Mesodermal cell (in vitro differentiated cells): Measurements from ENCODE around the gene ARCN1.
"Not testable (repeated sequence)": the region's sequence is repeated elsewhere in the genome, so short reads cannot be mapped to it uniquely, and the experiment has no call there.

ENCODE experiments used
- H3K27ac ChIP-seq: 2 replicates; pipeline ENCODE4 v1.7.0; 2013; ENCODE audit warnings: mild to moderate bottlenecking, low read depth, low read length, moderate library complexity; ENCODE audit not compliant: severe bottlenecking
- H3K36me3 ChIP-seq: 2 replicates; pipeline ENCODE4 v1.7.1; 2013; ENCODE audit warnings: mild to moderate bottlenecking, low read length, moderate library complexity; ENCODE audit not compliant: control insufficient read depth, insufficient read depth
- H3K4me1 ChIP-seq: one replicate; pipeline ENCODE4 v1.7.1; 2013; ENCODE audit warnings: mild to moderate bottlenecking, low read length; ENCODE audit not compliant: insufficient read depth, control insufficient read depth, poor library complexity, severe bottlenecking
- H3K4me3 ChIP-seq: 2 replicates; pipeline ENCODE4 v1.7.0; 2013; ENCODE audit warnings: low read length, control low read depth, mild to moderate bottlenecking; ENCODE audit not compliant: insufficient read depth, poor library complexity, severe bottlenecking; ENCODE audit errors: extremely low read depth
- H3K9me3 ChIP-seq: 2 replicates; pipeline ENCODE4 v1.7.1; 2013; ENCODE audit warnings: mild to moderate bottlenecking, low read length, moderate library complexity; ENCODE audit not compliant: control insufficient read depth
- WGBS, 2 experiments: methylation state at CpG; one replicate each; pipeline ENCODE4 v1.1.5; 2013; ENCODE audit warnings: missing lambda C conversion rate in 2 of 2; ENCODE audit not compliant: insufficient coverage in 2 of 2; 5-methylcytosine and 5-hydroxymethylcytosine counted together

ARCN1 gene

DNA sequence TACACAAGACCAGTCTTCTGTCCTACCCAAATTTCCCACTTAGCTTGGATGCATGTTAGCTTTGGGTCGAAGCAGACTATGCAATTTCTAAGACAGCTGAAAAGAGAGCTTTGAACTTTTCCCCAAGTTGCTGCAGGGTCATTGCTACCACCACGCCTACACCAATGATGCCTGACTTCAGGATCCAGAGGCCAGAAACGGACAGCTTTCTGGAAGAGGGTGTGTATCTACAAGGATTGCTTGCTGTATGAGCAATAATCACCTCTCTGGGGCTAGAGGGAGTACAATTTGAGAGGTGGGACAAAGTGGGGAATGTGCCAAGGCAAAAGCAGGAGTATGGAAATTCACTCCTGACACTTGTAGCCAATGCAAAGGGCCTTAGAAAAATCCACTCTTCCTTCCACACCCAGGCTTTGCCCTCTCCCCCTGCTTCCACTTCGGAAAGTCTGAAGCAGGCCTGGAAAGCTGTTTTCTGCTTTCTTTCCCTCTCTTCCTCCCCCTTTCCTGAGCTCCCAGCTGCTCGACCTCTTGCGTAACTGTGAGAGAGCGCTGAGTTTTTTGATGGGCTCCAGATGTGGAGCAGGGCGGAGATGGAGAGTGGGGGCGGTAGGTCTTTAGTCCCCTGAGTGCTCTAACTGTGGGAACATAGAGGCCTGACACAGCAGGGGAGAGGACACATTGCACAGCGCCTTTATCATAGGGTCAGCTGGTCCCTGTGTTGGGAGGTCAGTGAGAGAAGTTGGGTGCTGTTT is 33.1 kb downstream of the ARCN1 start:
- Histone ChIP-seq H3K27ac (peak overlapping the region; percentile 72), H3K4me3 (no peak overlapping the region), H3K4me1 (peaks cover 39% of the 10 kb centered on the region), H3K9me3 (no peaks in the 10 kb centered on the region), H3K36me3 (peaks cover 30% of the 10 kb centered on the region)
- 45 to 47% methylated on average over 6 to 8 of the region's 10 CpGs for WGBS, 2 experiments

DNA sequence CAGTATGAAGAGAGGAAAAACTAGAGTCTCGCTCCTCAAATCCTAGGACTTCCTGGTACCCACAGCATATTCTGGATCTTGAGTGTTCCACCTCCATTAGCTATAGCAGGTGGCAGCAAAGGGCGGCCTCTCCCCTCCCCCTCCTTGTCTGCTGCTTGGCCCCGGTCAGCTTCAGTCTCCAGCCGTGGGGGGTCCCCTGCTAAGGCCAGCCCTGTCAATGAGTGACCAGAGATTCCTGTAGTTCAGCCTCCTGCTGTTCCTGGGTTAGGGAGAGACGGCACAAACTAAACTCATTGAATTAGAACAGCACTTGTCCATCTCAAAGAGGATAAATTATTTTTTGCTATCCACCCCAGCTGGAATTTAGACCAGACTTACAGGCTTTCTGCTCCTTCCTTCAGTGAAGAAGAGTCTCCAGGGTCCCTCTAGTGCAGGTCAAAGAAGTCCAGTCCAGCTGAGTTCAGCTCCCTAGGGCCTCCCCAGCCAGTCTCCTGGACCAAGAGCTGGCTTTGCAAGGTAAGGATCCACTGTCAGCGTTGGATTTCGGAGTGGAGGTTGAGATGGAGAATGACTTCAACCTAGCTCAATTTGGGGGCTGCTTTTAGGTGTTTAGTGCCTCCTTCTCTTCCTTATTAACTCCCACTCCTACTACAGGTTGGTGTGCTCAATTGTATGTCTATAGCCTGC is 34.1 kb downstream of the ARCN1 start:
- peak overlapping the region; percentile 72 for H3K27ac ChIP-seq
- no peaks in the 10 kb centered on the region for H3K9me3 ChIP-seq
- H3K36me3 ChIP-seq = peaks cover 20% of the 10 kb centered on the region
- peaks cover 41% of the 10 kb centered on the region for H3K4me1 ChIP-seq
- 17 to 63% methylated on average over 4 of the region's 7 CpGs for WGBS, 2 experiments
- H3K4me3 ChIP-seq = no peak overlapping the region

GRCh38 chr11:118606844-118607228 is 34.6 kb downstream of the ARCN1 start:
- Histone ChIP-seq H3K9me3 (no peaks in the 10 kb centered on the region), H3K27ac (no peak overlapping the region), H3K4me3 (no peak overlapping the region), H3K4me1 (peaks cover 44% of the 10 kb centered on the region), H3K36me3 (peaks cover 14% of the 10 kb centered on the region)
- WGBS, 2 experiments = 58 to 88% methylated on average over 5 to 7 of the region's 7 CpGs

- Histone ChIP-seq H3K4me1 (peaks cover 53% of the 10 kb centered on the region), H3K27ac (peak within 1 kb of the TSS; percentile 5), H3K4me3 (peak within 1 kb of the TSS; percentile 67), H3K36me3 (peaks cover 6% of the 10 kb centered on the region), H3K9me3 (no peaks in the 10 kb centered on the region)
- WGBS, 2 experiments = 1 to 2% methylated on average over 30 to 37 of the region's 72 CpGs
These were observed 35.5 kb downstream of the ARCN1 start, which contains the start of gene PHLDB1 for GRCh38 chr11:118607401-118608359. PHLDB1 (plus strand) TSS chr11:118607615; CDS start chr11:118613837, 6,222 bp downstream.

GRCh38 chr11:118608360-118609227 is 36.4 kb downstream of the ARCN1 start:
- H3K36me3 ChIP-seq = peaks cover 3% of the 10 kb centered on the region
- WGBS, 2 experiments = 11 to 15% methylated on average over 56 to 61 of the region's 69 CpGs
- H3K27ac ChIP-seq = peak overlapping the region; percentile 5
- peak overlapping the region; percentile 67 for H3K4me3 ChIP-seq
- peaks cover 62% of the 10 kb centered on the region for H3K4me1 ChIP-seq
- no peaks in the 10 kb centered on the region for H3K9me3 ChIP-seq

DNA sequence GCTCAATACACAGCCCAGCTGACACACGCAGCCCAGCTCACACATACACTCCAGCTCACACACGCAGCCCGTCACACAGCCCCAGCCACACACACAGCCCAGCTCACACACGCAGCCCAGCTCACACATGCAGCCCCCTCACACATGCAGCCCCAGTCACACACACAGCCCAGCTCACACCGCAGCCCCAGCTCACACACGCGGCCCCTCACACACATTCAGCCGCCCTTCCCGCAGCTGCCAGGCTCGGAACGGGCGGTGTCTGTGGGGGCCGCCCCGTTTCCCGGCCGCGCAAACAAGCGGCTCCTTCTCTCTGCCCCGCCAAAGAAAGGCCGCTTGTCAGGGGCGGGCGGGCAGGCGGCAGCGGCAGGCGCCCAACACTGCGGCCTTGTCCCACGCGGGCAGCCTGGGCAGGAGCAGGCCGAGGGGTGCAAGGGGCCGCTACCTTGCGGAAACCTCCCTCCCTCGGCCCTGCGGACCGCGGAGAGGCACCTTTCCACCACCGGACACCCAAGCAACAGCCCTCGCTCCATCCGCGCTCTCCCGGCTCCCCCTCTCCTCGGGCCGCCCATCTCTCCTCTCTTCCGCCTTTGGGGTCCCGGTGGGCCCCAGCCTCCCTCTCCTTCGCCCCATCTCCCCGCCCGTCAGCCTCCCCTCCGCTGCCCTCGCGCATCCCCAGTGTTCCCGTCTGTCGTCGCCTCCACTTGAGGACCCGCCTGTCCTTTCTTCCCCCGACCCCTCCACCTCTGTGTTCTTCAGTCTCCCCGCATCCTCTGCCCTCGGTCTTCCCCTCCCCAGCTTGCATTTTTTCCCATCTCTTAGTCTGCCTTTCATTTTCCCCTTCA is 37.4 kb downstream of the ARCN1 start:
- H3K4me1 ChIP-seq = peaks cover 65% of the 10 kb centered on the region
- peaks cover 13% of the 10 kb centered on the region for H3K36me3 ChIP-seq
- H3K4me3 ChIP-seq = peak overlapping the region; percentile 67
- WGBS, 2 experiments = 11 to 15% methylated on average over 36 to 48 of the region's 57 CpGs
- no peak overlapping the region for H3K27ac ChIP-seq
- H3K9me3 ChIP-seq = no peaks in the 10 kb centered on the region

DNA sequence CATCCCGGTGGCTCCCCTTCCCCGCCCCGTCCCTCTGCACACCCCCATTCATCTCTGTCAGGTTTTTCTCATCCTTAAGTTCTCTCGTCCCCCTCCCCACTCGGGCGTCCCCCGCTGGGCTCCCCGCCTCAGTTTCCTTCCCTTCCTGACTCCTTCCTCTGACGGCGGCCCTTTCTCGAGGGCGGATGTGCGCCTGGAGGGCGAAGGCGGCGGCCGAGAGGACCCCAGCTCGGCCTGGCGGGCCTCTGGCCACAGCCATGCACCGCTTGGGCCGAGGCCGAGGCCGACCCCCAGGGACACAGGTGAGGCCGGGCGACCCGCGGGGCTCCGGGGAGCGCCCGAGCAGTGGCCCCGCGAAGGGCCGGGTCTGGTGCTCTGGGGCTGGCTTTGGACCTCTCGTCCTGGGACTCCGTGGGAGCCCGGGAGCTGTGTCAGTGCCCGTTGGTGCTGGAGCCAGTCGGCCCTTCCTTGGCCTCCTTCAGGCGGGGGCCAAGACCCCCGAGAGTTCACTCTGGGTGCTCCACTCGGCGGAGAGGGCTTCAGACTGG is 38.1 kb downstream of the ARCN1 start:
- 7 to 8% methylated on average over 36 to 42 of the region's 42 CpGs for WGBS, 2 experiments
- Histone ChIP-seq H3K9me3 (no peaks in the 10 kb centered on the region), H3K4me3 (peak overlapping the region; percentile 67), H3K4me1 (peaks cover 59% of the 10 kb centered on the region), H3K27ac (no peak overlapping the region), H3K36me3 (peaks cover 15% of the 10 kb centered on the region)

DNA sequence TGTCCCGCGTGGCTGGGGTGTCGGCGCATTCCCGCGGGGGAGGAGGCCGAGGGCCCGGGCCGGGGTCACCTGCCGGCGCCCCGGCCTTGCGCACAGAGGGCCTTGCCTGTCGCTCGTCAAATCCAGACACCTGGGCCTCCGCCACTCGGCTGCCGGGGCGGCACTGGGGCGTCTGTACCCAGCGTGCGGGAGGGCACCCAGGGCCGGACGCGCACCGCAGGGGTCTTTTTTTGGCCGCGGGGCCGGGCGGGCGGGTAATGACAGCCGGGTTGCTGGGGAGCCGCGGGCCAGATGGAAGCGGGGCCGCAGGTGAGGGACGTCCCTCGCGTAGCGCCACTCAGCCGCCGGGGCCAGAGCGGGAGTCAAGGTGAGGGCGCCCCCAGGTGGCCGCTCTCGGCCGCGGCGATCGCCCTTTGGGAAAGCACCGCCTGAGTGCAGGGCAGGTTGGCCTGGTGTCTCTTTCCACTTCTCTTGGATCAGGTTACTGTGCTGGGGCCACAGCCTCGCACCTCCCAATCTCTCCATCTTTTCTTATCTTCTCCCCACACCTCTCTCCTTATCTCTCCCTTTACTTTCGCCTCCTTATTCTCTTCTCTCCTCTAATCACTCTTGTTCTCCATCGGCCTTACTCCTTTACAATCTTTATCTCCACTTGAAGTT is 38.7 kb downstream of the ARCN1 start:
- peak overlapping the region; percentile 67 for H3K4me3 ChIP-seq
- peaks cover 19% of the 10 kb centered on the region for H3K36me3 ChIP-seq
- WGBS, 2 experiments = 3 to 4% methylated on average over 40 to 43 of the region's 54 CpGs
- no peaks in the 10 kb centered on the region for H3K9me3 ChIP-seq
- H3K4me1 ChIP-seq = peaks cover 58% of the 10 kb centered on the region
- no peak overlapping the region for H3K27ac ChIP-seq

GRCh38 chr11:118611433-118611795 is 39.2 kb downstream of the ARCN1 start:
- Histone ChIP-seq H3K4me1 (peaks cover 58% of the 10 kb centered on the region), H3K36me3 (peaks cover 24% of the 10 kb centered on the region)
- not testable (repeated sequence) for H3K27ac ChIP-seq, H3K4me3 ChIP-seq, H3K9me3 ChIP-seq
- WGBS, 2 experiments = 77 to 96% methylated on average over 9 to 11 of the region's 19 CpGs
